Activated naive CD4-positive, alpha-beta T cell treated with Interleukin-2 at 50 U/mL for 16 hours (primary cell): ENCODE measurements around the gene BICRA.
"Not testable (repeated sequence)": the region's sequence is repeated elsewhere in the genome, so short reads cannot be mapped to it uniquely, and the experiment has no call there.

Experiments
- DNase-seq: peaks from one replicate; pipeline ENCODE4 v3.0.0-alpha.2; 2020

The BICRA gene

GRCh38 chr19:47608969-47609905, at the start of gene BICRA:
BICRA (plus strand) TSS chr19:47609134; CDS start chr19:47673575, 64,441 bp downstream.
- peak; percentile 84 for DNase-seq

GRCh38 chr19:47560999-47561398, 47.9 kb upstream of the BICRA start:
- DNase-seq, result no peak

- no peak for DNase-seq
Measured at GRCh38 chr19:47561440-47562057, 47.4 kb upstream of the BICRA start.

DNA sequence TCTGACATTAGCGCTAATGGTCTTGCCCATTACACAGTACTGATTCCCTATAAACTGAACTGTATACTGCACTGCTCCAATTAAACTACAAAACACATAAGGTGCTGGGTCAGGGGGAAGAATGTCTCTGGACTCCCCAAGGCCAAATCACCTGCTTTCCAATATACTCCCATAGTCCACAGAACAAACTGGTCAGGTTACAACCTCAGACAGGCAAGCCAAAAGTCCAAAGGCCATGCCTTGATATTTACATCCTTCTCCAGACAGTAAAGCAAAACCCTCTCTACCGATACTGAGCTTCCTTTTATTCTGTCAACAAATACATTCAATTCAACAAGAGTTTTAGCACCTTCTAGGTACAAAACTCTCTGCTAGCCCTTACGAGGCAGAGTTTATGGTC, 44.9 kb upstream of the BICRA start:
- no peak for DNase-seq

- DNase-seq, result no peak
Measured at GRCh38 chr19:47569331-47569730, 39.6 kb upstream of the BICRA start.

DNA sequence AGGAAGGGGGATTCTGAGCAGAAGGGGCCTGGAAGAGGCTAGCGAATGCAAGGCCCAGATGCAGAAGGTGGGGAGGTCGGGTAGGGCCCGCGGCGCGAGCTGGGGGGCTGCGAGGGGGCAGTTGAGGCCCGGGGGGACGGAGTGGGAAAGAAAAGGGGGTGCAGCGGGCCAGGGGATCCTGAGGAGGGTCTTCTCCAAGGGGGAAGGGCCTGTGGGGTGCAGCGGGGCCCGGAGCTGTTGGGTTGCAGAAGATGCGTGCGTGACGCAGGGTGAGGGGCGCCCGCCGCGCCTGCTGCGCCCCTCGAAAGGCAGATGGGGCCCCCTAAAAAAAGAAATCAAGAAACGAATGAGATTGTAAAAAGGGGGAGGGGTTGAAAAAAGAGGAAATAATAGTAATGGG, 36.3 kb upstream of the BICRA start:
- no peak for DNase-seq

- DNase-seq, result peak; percentile 89
Measured at GRCh38 chr19:47573071-47574026, 35.6 kb upstream of the BICRA start, which contains the start of gene ZNF541. ZNF541 (minus strand) TSS chr19:47573148; CDS start chr19:47555856, 17,292 bp downstream.

- no peak for DNase-seq
Measured at GRCh38 chr19:47580397-47580796, 28.5 kb upstream of the BICRA start.

DNA sequence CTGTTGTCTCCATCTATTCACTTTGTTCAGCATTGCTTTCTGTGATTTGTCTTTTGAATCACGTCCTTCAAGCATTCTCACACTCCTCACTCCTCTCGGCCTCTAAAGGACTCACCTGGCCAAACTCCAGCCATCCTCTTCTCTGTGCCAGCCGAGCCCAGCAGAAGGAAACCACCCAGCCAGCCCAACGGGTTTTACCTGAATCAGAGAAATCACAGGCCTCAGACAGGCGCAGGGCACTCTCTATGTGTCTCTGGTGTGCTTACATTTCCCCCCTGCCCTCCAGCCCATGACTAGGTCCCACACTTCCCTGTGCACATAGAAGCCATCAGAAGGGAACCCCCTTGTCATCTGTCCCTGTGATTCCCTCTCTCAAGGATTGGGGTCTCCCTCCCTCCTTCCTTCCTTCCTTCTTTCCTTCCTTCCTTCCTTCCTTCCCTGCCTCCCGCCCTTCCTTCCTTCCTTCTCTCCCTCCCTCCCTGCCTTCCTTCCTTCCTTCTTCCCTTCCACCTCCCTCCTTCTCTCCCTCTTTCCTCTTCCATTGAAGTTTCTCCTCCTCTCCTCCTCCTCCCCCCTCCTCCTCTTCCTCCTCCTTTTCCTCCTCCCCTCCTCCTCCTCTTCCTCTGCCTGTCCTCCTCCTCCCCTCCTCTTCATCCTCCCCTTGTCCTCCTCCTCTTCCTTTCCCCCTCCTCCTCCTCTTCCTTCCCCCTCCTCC, 27.2 kb upstream of the BICRA start:
- no peak for DNase-seq

DNA sequence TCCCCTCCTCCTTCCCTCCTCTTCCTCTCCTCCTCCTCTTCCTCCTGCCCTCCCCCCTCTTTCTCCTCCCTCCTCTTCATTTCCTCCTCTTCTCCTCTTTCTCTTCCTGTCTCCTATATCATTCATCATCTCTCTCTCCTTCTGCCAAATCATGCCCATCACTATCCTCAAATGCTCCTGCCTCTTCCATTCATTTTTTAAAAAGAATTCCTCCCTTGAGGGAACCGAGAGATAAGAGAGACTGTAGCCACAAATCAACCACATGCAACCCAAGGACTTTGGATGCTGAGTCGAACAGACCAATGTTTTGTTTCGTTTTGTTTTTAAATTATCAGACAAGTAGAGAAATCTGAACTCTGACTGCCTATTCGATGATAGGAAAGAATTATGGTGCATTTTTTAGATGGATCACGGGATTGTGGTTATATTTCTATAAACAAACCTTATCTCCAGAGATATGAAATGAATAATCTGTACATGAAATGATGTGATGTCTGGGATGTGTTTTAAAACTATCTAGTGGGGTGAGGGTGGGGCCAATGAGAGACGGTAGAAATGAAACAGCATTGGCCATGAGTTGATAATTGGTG, 26.5 kb upstream of the BICRA start:
- no peak for DNase-seq

DNA sequence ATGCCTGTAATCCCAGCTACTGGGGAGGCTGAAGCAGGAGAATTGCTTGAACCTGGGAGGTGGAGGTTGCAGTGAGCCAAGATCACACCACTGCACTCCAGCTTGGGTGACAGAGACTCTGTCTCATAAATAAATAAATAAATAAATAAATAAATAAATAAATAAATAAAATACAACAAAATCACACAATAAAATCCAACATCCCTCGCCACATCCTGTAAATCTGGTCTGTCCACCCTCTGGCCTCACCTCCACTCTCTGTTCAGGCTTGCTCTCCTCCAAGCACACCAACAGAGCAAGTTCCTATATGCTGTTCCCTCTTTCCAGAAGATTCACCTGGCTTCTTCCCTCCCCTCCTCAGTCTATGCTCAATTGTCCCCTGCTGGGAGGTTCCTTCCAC, 25.8 kb upstream of the BICRA start:
- DNase-seq, result not testable (repeated sequence)

DNA sequence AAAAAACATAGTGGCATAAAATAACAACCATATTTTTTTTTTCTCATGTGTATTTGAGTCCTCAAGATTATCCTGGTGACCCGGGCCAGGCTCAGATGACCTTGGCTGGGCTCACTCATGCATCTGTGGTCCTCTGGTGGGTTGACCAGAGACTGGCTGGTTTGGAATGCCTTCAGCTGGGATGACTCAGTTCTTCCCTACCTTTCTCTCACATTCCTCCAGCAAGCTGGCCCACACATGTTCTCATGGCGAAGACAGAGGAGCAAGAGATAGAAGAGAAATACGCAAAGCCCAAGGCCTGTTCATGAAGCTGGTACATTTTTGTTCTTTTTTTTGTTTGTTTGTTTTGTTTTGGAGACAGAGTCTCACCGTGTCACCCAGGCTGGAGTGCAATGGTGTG, 21.6 kb upstream of the BICRA start:
- no peak for DNase-seq

DNA sequence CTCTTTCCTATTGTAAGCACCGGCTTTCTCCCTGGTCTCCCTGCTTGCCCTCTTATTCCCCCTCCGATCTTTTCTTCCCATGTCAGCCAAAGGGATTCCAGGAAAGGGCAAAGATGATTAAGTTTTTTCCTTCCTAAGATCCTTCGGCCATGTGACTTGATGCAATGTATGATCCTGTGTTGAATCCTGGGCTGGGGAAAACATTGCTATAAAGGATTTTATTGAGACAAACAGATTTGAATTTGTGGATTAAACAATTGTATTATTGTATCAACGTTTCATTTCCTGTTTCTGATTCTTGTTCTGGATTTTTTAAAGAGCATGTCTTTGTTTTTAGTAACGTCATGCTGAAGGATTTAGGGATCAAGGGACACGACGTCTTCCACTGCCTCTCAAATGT, 19.1 kb upstream of the BICRA start:
- no peak for DNase-seq

DNA sequence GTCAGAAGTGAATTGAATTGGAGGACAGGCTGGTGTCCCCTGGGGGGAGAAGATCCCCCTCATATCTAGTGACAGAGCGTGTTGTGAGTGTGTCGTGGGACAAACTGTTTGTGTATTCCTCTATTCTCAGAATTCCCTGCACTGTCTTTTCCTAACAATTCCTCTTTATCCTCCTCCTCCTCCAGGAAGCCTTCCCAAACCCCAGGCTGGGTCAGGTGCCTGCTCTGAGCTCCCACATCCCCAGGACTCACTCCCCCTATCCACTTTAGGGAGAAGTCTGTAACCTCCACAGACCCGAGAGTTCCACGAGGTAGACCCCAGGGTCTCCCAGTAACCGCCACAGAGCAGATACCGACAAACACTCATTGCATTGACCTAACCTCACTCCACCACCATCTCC, 15.1 kb upstream of the BICRA start:
- DNase-seq, result no peak

GRCh38 chr19:47595944-47596343, 13.0 kb upstream of the BICRA start:
- no peak for DNase-seq

GRCh38 chr19:47598407-47599349, 10.3 kb upstream of the BICRA start:
- DNase-seq, result no peak

DNA sequence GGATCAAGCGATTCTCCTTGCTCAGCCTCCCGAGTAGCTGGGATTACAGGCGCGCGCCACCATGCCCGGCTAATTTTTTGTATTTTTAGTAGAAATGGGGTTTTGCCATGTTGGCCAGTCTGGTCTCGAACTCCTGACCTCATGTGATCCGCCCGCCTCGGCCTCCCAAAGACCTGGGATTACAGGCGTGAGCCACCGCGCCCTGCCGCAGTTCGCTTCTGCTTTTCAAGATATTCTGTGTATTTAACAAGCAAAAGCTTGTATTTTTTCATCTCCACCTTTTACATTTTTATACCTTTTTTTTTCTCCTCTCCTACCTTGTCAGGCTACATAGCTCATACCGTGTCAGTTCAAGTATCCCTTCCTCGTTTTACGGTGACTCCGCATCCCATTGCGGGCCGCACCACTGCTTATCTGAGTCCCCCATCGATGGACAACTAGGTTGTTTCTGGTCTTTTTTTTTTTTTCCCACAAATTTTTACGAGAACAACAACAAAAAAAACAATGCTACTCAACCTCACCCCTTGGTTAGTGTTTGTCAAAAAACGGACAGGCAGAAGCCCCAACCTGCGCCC, 9.2 kb upstream of the BICRA start:
- not testable (repeated sequence) for DNase-seq

DNA sequence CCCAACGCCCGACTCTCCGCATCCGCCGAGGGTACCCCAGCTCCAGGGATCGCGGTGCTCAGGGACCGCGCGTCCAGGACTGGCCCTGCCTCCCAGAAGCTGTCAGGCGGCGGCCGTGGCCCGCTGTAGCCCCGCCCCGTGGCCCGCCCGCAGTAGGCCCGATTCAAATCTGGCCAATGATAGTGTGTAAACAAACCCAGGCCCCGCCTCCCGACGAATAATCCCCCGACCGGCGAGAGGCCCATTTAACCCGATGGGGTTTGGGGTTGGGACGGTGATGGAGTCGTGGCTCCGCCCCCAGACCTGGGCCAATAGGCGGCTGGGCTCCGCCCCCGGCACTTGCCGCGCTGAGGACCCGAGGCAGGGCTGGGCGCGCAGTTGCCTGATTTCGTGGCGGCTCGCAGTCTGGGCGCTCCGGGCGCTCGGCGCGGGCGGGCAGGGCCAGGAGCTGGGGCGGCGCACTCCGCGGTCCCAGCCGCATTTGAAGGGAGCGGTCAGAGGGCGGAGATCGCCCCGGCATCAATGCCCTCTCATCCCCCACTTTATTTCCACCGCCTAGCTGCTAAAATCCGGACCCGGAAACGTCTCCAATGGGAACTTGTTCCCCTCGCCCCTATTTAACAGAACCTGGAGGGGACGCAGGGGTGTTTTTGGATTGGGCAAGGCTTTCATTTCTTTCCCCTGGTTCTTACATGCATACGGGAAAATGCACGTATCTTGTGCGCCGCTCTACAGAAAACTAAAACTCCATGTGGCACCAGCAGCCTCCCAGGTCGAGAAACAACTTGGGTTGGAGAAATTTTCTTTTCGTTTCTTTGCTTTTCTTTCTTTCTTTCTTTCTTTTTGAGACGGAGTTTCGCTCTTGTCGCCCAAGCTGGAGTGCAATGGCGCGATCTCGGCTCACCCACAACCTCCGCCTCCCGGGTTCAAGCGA, 8.4 kb upstream of the BICRA start:
- peak; percentile 100 for DNase-seq
